ENCODE results near the gene MCTP1. TPM values are rescaled to one million over a fixed set of nuclear protein-coding genes. Genes with fewer than 3 reads are reported as not detected.

The MCTP1 gene
- polyA plus RNA-seq, 1 donor (not counting 4 experiments of a cell fraction or from before 2014, with no cell fraction given): 4.9 TPM

DNA sequence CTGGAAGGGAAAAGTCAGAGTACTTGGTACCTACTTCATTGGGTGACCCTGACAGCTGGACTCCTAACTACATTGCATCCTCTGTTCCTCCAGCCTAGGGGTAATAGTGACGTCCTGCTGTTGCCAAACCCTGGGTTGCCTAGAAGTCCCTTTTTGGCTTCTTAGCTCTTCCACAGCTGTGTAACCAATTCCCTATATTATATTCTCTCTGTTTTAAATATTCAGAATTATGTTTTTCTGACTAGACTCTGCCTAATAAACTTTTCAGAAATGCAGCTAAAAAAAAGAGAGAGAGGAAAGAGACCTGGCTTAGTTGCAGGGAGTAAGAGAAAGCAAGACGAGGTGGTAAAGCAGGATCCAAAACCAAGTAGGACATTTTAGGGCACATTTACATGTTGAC lies 28.4 kb downstream of the MCTP1 start:
- Histone ChIP-seq H3K27ac (ENCODE audit: control insufficient read depth, insufficient read depth, low read length) (no peak overlapping the region), H3K9me3 (ENCODE audit: control insufficient read depth, low read depth, low read length) (no peaks in the 10 kb centered on the region), H3K4me2 (ENCODE audit: control insufficient read depth, extremely low read depth, insufficient read depth, low read depth, low read length) (no peak overlapping the region), H3K9me1 (ENCODE audit: control insufficient read depth, extremely low read depth, insufficient read depth, low read length) (no peaks in the 10 kb centered on the region), H3K9ac (ENCODE audit: control insufficient read depth, extremely low read depth, insufficient read depth, low read length) (no peak overlapping the region), H3K4me1 (ENCODE audit: control insufficient read depth, extremely low read depth, insufficient read depth, low read length) (no peaks in the 10 kb centered on the region), H3K27me3 (ENCODE audit: control insufficient read depth, extremely low read depth, insufficient read depth, low read length) (no peaks in the 10 kb centered on the region), H2AFZ (ENCODE audit: control insufficient read depth, low read length) (no peak overlapping the region), H3K4me3 (ENCODE audit: control insufficient read depth in 2 of 3, extremely low read depth in 1 of 3, insufficient read depth in 2 of 3, low read depth in 1 of 3, low read length in 3 of 3) (no peak overlapping the region), H3K36me3 (ENCODE audit: control insufficient read depth in 2 of 2, extremely low read depth in 1 of 2, insufficient read depth in 2 of 2, low read length in 2 of 2) (no peaks in the 10 kb centered on the region), H4K20me1 (ENCODE audit: control insufficient read depth, extremely low read depth, insufficient read depth, low read length) (no peaks in the 10 kb centered on the region), H3K79me2 (ENCODE audit: control insufficient read depth, insufficient read depth, low read length) (no peaks in the 10 kb centered on the region)
- dilution Hi-C loops (cut with MboI; ENCODE audit: extremely low pct_ligation_motif_present, low sequenced_read_pairs): loop anchor here (25.0 kb wide), 1 partner anchor 294 kb away; no protein-coding TSS in a partner anchor
- no peak for TF ChIP-seq EZH2 (IDR thresholded peaks at IDR 0.05; ENCODE audit: low read length)
- TF ChIP-seq, protein P1, sequence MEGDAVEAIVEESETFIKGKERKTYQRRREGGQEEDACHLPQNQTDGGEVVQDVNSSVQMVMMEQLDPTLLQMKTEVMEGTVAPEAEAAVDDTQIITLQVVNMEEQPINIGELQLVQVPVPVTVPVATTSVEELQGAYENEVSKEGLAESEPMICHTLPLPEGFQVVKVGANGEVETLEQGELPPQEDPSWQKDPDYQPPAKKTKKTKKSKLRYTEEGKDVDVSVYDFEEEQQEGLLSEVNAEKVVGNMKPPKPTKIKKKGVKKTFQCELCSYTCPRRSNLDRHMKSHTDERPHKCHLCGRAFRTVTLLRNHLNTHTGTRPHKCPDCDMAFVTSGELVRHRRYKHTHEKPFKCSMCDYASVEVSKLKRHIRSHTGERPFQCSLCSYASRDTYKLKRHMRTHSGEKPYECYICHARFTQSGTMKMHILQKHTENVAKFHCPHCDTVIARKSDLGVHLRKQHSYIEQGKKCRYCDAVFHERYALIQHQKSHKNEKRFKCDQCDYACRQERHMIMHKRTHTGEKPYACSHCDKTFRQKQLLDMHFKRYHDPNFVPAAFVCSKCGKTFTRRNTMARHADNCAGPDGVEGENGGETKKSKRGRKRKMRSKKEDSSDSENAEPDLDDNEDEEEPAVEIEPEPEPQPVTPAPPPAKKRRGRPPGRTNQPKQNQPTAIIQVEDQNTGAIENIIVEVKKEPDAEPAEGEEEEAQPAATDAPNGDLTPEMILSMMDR (optimal IDR thresholded peaks at IDR 0.05 in 1 of 3, IDR thresholded peaks at IDR 0.05 in 1 of 3, conservative IDR thresholded peaks at IDR 0.05 in 1 of 3; ENCODE audit: extremely low read depth in 1 of 3, insufficient read depth in 2 of 3, low read length in 3 of 3): no peak
- FAIRE-seq: no peak
- DNase-seq (ENCODE audit: low read depth, low spot score): no peak

DNA sequence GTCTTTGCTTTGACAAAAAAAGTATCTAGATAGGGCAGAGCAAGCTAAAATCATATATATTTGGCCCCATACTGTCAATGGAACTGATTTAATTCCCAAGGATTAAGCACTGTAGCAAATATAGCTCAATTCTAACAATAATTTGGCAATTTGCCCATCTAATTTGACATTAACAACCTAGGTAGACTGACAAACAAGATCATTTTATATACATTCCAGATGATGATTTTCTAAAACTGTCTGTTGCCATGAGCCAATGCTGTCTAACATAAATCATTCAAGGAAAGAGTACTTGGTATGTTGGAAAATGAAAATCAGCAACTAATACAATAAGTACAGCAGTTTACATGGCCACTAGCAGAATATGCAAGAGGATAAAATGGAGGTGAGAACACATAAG lies 32.1 kb downstream of the MCTP1 start:
- no peaks in the 10 kb centered on the region for H3K9me1 ChIP-seq (ENCODE audit: control insufficient read depth, extremely low read depth, insufficient read depth, low read length)
- no peaks in the 10 kb centered on the region for H3K4me1 ChIP-seq (ENCODE audit: control insufficient read depth, extremely low read depth, insufficient read depth, low read length)
- H3K27ac ChIP-seq (ENCODE audit: control insufficient read depth, insufficient read depth, low read length): no peak overlapping the region
- DNase-seq (ENCODE audit: low read depth, low spot score) (no peak), FAIRE-seq (no peak)
- no peak overlapping the region for H3K4me3 ChIP-seq (ENCODE audit: control insufficient read depth in 2 of 3, extremely low read depth in 1 of 3, insufficient read depth in 2 of 3, low read depth in 1 of 3, low read length in 3 of 3)
- no peak for TF ChIP-seq EZH2 (IDR thresholded peaks at IDR 0.05; ENCODE audit: low read length)
- TF ChIP-seq, protein P1 (optimal IDR thresholded peaks at IDR 0.05 in 1 of 3, IDR thresholded peaks at IDR 0.05 in 1 of 3, conservative IDR thresholded peaks at IDR 0.05 in 1 of 3; ENCODE audit: extremely low read depth in 1 of 3, insufficient read depth in 2 of 3, low read length in 3 of 3): no peak
- H3K4me2 ChIP-seq (ENCODE audit: control insufficient read depth, extremely low read depth, insufficient read depth, low read depth, low read length): no peak overlapping the region
- no peak overlapping the region for H2AFZ ChIP-seq (ENCODE audit: control insufficient read depth, low read length)
- H3K9ac ChIP-seq (ENCODE audit: control insufficient read depth, extremely low read depth, insufficient read depth, low read length): no peak overlapping the region
- H3K36me3 ChIP-seq (ENCODE audit: control insufficient read depth in 2 of 2, extremely low read depth in 1 of 2, insufficient read depth in 2 of 2, low read length in 2 of 2): no peaks in the 10 kb centered on the region
- no peaks in the 10 kb centered on the region for H4K20me1 ChIP-seq (ENCODE audit: control insufficient read depth, extremely low read depth, insufficient read depth, low read length)
- no peaks in the 10 kb centered on the region for H3K9me3 ChIP-seq (ENCODE audit: control insufficient read depth, low read depth, low read length)
- dilution Hi-C loops (cut with MboI; ENCODE audit: extremely low pct_ligation_motif_present, low sequenced_read_pairs): loop anchor here (25.0 kb wide), 1 partner anchor 290 kb away; no protein-coding TSS in a partner anchor
- H3K27me3 ChIP-seq (ENCODE audit: control insufficient read depth, extremely low read depth, insufficient read depth, low read length): no peaks in the 10 kb centered on the region
- no peaks in the 10 kb centered on the region for H3K79me2 ChIP-seq (ENCODE audit: control insufficient read depth, insufficient read depth, low read length)
